Measurements from ENCODE around the gene ACO2. TPM values are rescaled to one million over a fixed set of nuclear protein-coding genes. Genes with fewer than 3 reads are reported as not detected.

The ACO2 gene
- total RNA-seq, 4 donors from 2014 or later: 78.7 to 218 (median 90.0) TPM

- TF ChIP-seq CTCF (IDR thresholded peaks at IDR 0.05; ENCODE audit: low read depth): no peak
Measured at GRCh38 chr22:41480397-41480735, 11.4 kb downstream of the ACO2 start.

GRCh38 chr22:41481131-41481830 is 12.4 kb downstream of the ACO2 start:
- no peak for TF ChIP-seq CTCF (IDR thresholded peaks at IDR 0.05; ENCODE audit: low read depth)

- no peak for TF ChIP-seq CTCF (IDR thresholded peaks at IDR 0.05; ENCODE audit: low read depth)
Measured at GRCh38 chr22:41481925-41482318, 13.0 kb downstream of the ACO2 start.

GRCh38 chr22:41482319-41482935 is 13.5 kb downstream of the ACO2 start:
- TF ChIP-seq CTCF (IDR thresholded peaks at IDR 0.05; ENCODE audit: low read depth): no peak

GRCh38 chr22:41485033-41485432 is 16.1 kb downstream of the ACO2 start:
- TF ChIP-seq CTCF (IDR thresholded peaks at IDR 0.05; ENCODE audit: low read depth): no peak

GRCh38 chr22:41487037-41487935 is 18.4 kb downstream of the ACO2 start:
- TF ChIP-seq CTCF (IDR thresholded peaks at IDR 0.05; ENCODE audit: low read depth): no peak

GRCh38 chr22:41488076-41488475 is 19.2 kb downstream of the ACO2 start:
- no peak for TF ChIP-seq CTCF (IDR thresholded peaks at IDR 0.05; ENCODE audit: low read depth)

All from subcutaneous adipose tissue (tissue), 4 donors.